Bronchial epithelial cell (primary cell): ENCODE data around the gene CRNKL1. TPM values are rescaled to one million over a fixed set of nuclear protein-coding genes. Genes with fewer than 3 reads are reported as not detected.

Experiments
- DNase-seq: peaks from one replicate; pipeline ENCODE4 v3.0.0-alpha.2; 2010; ENCODE audit warnings: low read depth
- FAIRE-seq: peaks from 2 replicates; lab custom pipeline; 2011; peaks lifted over from hg19 to GRCh38; lab: Jason Lieb, UNC
- H3K27me3 ChIP-seq: 2 replicates; pipeline ENCODE4 v1.5.1; 2011; ENCODE audit warnings: low read length; ENCODE audit not compliant: control insufficient read depth, insufficient read depth
- H3K36me3 ChIP-seq: 2 replicates; pipeline ENCODE4 v1.5.1; 2011; ENCODE audit warnings: low read length; ENCODE audit not compliant: control insufficient read depth, insufficient read depth
- H3K4me3 ChIP-seq: 2 replicates; pipeline ENCODE4 v1.5.1; 2011; ENCODE audit warnings: mild to moderate bottlenecking, low read depth, low read length, control low read depth
- total RNA-seq: library from RNA; depleted of rRNA; stranded (reverse); fragments of >200 nt; gene quantifications from 2 replicates; pipeline ENCODE4 v1.2.1, GENCODE V29; 2014
- TF ChIP-seq, protein P1 (sequence below): IDR thresholded peaks from 2 replicates; pipeline ENCODE4 v1.5.1; 2011; ENCODE audit warnings: mild to moderate bottlenecking, moderate library complexity, low read length, control low read depth, inconsistent platforms; ENCODE audit not compliant: insufficient read depth, severe bottlenecking

CRNKL1 gene
- total RNA-seq, 1 donor from 2014 or later, result 14.0 TPM

DNA sequence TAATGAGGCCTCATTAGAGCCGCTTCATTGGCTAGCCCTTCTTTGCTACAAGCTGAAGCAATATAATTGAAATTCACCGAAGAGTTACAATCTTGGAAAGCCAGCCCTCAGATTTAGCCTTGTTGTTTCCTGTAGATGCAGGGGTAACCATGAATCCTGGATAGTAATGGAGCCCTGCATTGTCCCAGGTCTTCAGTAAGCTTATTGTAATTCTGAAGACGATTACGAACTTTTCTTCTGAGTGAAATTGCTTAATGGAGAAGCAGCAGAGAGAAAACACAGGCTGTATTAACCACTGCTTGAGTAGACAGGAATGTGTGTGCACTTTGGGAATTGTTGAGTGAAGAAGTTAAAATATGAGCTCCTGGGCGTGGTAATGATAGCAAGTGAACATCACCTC is 61.4 kb downstream of the CRNKL1 start:
- Histone ChIP-seq H3K36me3 (peaks cover 17% of the 10 kb centered on the region), H3K27me3 (no peaks in the 10 kb centered on the region), H3K4me3 (no peak overlapping the region)
- TF ChIP-seq, protein P1, sequence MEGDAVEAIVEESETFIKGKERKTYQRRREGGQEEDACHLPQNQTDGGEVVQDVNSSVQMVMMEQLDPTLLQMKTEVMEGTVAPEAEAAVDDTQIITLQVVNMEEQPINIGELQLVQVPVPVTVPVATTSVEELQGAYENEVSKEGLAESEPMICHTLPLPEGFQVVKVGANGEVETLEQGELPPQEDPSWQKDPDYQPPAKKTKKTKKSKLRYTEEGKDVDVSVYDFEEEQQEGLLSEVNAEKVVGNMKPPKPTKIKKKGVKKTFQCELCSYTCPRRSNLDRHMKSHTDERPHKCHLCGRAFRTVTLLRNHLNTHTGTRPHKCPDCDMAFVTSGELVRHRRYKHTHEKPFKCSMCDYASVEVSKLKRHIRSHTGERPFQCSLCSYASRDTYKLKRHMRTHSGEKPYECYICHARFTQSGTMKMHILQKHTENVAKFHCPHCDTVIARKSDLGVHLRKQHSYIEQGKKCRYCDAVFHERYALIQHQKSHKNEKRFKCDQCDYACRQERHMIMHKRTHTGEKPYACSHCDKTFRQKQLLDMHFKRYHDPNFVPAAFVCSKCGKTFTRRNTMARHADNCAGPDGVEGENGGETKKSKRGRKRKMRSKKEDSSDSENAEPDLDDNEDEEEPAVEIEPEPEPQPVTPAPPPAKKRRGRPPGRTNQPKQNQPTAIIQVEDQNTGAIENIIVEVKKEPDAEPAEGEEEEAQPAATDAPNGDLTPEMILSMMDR, result no peak
- DNase-seq, result no peak
- no peak for FAIRE-seq

DNA sequence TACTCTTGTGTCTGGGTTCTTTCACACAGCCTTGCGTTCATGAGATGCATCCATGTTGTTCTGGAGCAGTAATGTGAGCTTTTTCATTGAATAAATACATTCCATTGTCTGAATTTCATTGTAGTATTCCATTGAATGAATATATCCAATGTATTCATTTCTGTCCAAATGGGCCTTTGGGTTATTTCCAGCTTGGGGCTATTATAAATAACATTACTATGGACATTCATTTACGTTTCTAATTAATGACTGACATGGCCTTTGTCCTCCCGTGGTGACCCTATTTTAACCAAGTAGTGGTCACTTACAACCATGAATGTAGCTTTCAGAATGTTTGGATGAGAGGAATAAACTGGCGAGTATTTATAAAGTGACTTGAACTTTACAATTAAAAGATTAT is 65.2 kb downstream of the CRNKL1 start:
- DNase-seq (no peak), FAIRE-seq (no peak)
- no peaks in the 10 kb centered on the region for H3K27me3 ChIP-seq
- H3K36me3 ChIP-seq, result peaks cover 20% of the 10 kb centered on the region
- H3K4me3 ChIP-seq, result no peak overlapping the region
- TF ChIP-seq, protein P1, result no peak

DNA sequence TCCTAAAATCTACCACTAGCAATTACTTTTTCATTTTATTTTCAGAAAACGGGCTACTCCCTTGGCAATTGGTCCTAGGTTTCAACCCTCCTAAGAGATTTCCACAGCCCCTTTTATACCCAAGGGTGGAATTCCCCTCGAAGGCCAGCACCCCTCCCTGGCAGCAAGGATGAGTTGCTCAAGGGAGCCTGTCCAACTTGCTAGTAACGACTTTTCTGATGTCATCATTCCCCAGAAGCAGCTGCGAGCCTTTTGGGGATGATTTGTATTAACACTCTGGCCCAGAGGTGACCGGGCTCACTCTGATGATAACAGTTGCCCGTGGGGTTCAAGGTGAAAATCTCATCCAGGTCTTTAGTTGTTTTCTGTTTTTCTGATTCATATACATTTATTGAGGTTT is 65.8 kb downstream of the CRNKL1 start:
- FAIRE-seq, result no peak
- TF ChIP-seq, protein P1, result no peak
- Histone ChIP-seq H3K36me3 (peaks cover 23% of the 10 kb centered on the region), H3K27me3 (no peaks in the 10 kb centered on the region), H3K4me3 (no peak overlapping the region)
- no peak for DNase-seq

Other genes starting within 250 kb of the CRNKL1 start
- gene NAA20, start 35.1 kb downstream of the CRNKL1 start, total RNA-seq, result 111 and 114 TPM in 2 replicates
- gene CFAP61, start 66 bp upstream of the CRNKL1 start, total RNA-seq, result 0.13 and 0.26 TPM in 2 replicates